Measurements from ENCODE around the gene MISP. TPM values are rescaled to one million over a fixed set of nuclear protein-coding genes. Genes with fewer than 3 reads are reported as not detected.
A peak's percentile ranks its signal among the peaks of the same experiment; 100 is the strongest.

The MISP gene
- total and polyA plus RNA-seq, 2 donors (not counting 1 experiment from before 2014, with no cell fraction given) = not detected

GRCh38 chr19:709196-709964 lies 41.5 kb upstream of the MISP start:
- ChIA-PET CTCF (no interaction called here), POLR2A (no interaction called here)
- 6% methylated on average over 74 of the region's 78 CpGs for WGBS (ENCODE audit: insufficient coverage)
- H3K9me3 ChIP-seq (ENCODE audit: control extremely low read depth in 1 of 3, control insufficient read depth in 2 of 3, insufficient read depth in 1 of 3, low read length in 2 of 3) = peaks cover 0 to 13% (median 2%) of the 10 kb centered on the region in 3 donors
- DNase-seq (no peak), ATAC-seq (ENCODE audit: low read depth) (no peak)
- H2AFZ ChIP-seq (ENCODE audit: insufficient read depth, low read depth, low read length, poor library complexity, severe bottlenecking) = no peak overlapping the region
- intact Hi-C loops (cut with micrococcal nuclease) = no loop called here
- no peak overlapping the region for H3K27ac ChIP-seq (ENCODE audit: low read length in 2 of 2)
- H3K9ac ChIP-seq (ENCODE audit: low read length) = no peak overlapping the region
- no peak overlapping the region for H3K27ac Mint-ChIP-seq
- H3K4me3 ChIP-seq (ENCODE audit: control extremely low read depth in 1 of 5, extremely low read depth in 1 of 5, insufficient read depth in 1 of 5, low read depth in 2 of 5, low read length in 4 of 5) = no peak overlapping the region
- no peaks in the 10 kb centered on the region for H3K79me2 ChIP-seq (ENCODE audit: control insufficient read depth, insufficient read depth, low read length)
- no peaks in the 10 kb centered on the region for H4K20me1 ChIP-seq (ENCODE audit: control insufficient read depth, insufficient read depth, low read length, poor library complexity, severe bottlenecking)
- H3K27me3 ChIP-seq (replicated peaks in 1 of 4; ENCODE audit: control extremely low read depth in 1 of 4, control insufficient read depth in 3 of 4, insufficient read depth in 4 of 4, low read length in 3 of 4) = peaks cover 0 to 32% (median 3%) of the 10 kb centered on the region in 4 experiments
- H3K36me3 ChIP-seq (replicated peaks in 1 of 2; ENCODE audit: control extremely low read depth in 1 of 2, control insufficient read depth in 1 of 2, extremely low read depth in 1 of 2, insufficient read depth in 2 of 2, low read length in 1 of 2) = no peaks in the 10 kb centered on the region
- no peak overlapping the region for H3K4me3 Mint-ChIP-seq
- H3K4me2 ChIP-seq (replicated peaks; ENCODE audit: low read depth, low read length, poor library complexity, severe bottlenecking) = peak overlapping the region; percentile 19
- H3K9me3 Mint-ChIP-seq (ENCODE audit: insufficient read depth) = peaks cover 1% of the 10 kb centered on the region
- TF ChIP-seq CTCF (IDR thresholded peaks at IDR 0.05) = no peak
- TF ChIP-seq EZH2 (IDR thresholded peaks at IDR 0.05; ENCODE audit: borderline replicate concordance, insufficient read depth, low read depth, low read length, poor library complexity, severe bottlenecking) = no peak
- peaks cover 2% of the 10 kb centered on the region for H3K4me1 Mint-ChIP-seq
- H3K4me1 ChIP-seq (ENCODE audit: control insufficient read depth in 2 of 2, insufficient read depth in 2 of 2, low read length in 2 of 2) = peaks cover under 1 to 2% of the 10 kb centered on the region in 2 donors
- H3K27me3 Mint-ChIP-seq = peaks cover 27% of the 10 kb centered on the region

GRCh38 chr19:709965-710571 lies 40.8 kb upstream of the MISP start:
- WGBS (ENCODE audit: insufficient coverage) = 44% methylated on average over 23 of the region's 27 CpGs
- H3K4me1 Mint-ChIP-seq = no peaks in the 10 kb centered on the region
- Histone ChIP-seq H3K9ac (ENCODE audit: low read length) (no peak overlapping the region), H3K27ac (ENCODE audit: low read length in 2 of 2) (no peak overlapping the region), H3K9me3 (ENCODE audit: control extremely low read depth in 1 of 3, control insufficient read depth in 2 of 3, insufficient read depth in 1 of 3, low read length in 2 of 3) (peaks cover 0 to 18% (median 2%) of the 10 kb centered on the region in 3 donors), H3K4me3 (ENCODE audit: control extremely low read depth in 1 of 5, extremely low read depth in 1 of 5, insufficient read depth in 1 of 5, low read depth in 2 of 5, low read length in 4 of 5) (no peak overlapping the region), H4K20me1 (ENCODE audit: control insufficient read depth, insufficient read depth, low read length, poor library complexity, severe bottlenecking) (no peaks in the 10 kb centered on the region), H3K36me3 (replicated peaks in 1 of 2; ENCODE audit: control extremely low read depth in 1 of 2, control insufficient read depth in 1 of 2, extremely low read depth in 1 of 2, insufficient read depth in 2 of 2, low read length in 1 of 2) (no peaks in the 10 kb centered on the region), H3K4me2 (replicated peaks; ENCODE audit: low read depth, low read length, poor library complexity, severe bottlenecking) (peak overlapping the region; percentile 19), H2AFZ (ENCODE audit: insufficient read depth, low read depth, low read length, poor library complexity, severe bottlenecking) (no peak overlapping the region), H3K79me2 (ENCODE audit: control insufficient read depth, insufficient read depth, low read length) (no peaks in the 10 kb centered on the region), H3K27me3 (replicated peaks in 1 of 4; ENCODE audit: control extremely low read depth in 1 of 4, control insufficient read depth in 3 of 4, insufficient read depth in 4 of 4, low read length in 3 of 4) (peaks cover 0 to 30% (median 3%) of the 10 kb centered on the region in 4 experiments), H3K4me1 (ENCODE audit: control insufficient read depth in 2 of 2, insufficient read depth in 2 of 2, low read length in 2 of 2) (no peaks in the 10 kb centered on the region)
- DNase-seq = no peak
- intact Hi-C loops (cut with micrococcal nuclease) = no loop called here
- H3K9me3 Mint-ChIP-seq (ENCODE audit: insufficient read depth) = peaks cover 1% of the 10 kb centered on the region
- TF ChIP-seq CTCF (IDR thresholded peaks at IDR 0.05) (no peak), EZH2 (IDR thresholded peaks at IDR 0.05; ENCODE audit: borderline replicate concordance, insufficient read depth, low read depth, low read length, poor library complexity, severe bottlenecking) (no peak)
- no peak for ATAC-seq (ENCODE audit: low read depth)
- H3K27ac Mint-ChIP-seq = no peak overlapping the region
- CTCF ChIA-PET = no interaction called here
- H3K4me3 Mint-ChIP-seq = no peak overlapping the region
- POLR2A ChIA-PET = no interaction called here
- peaks cover 27% of the 10 kb centered on the region for H3K27me3 Mint-ChIP-seq
